ENCODE measurements around the gene SOD3. TPM values are rescaled to one million over a fixed set of nuclear protein-coding genes. Genes with fewer than 3 reads are reported as not detected.

Gene SOD3
- total and polyA plus RNA-seq, 7 experiments from 2014 or later: not detected

DNA sequence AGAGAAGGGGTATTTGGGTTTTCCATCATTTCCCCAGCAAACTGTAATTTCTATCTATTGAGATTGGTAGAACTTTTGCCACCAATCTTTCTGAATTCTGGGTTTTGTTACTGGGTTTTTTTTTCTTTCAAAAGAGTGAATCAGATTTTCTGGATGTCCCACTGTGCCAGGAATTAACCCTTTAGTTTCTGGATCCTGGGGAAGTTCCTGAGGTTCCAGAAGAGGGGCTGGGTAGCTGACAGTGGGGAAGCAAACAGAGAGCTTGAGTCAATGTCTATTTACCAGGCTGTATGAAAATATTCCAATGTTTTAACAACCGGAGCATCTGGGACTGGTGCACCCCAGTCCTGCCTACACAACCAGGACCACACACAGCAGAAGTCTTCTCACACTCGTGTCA lies 25.8 kb upstream of the SOD3 start:
- intact Hi-C loops (cut with micrococcal nuclease): no loop called here
- H3K27me3 Mint-ChIP-seq: peaks cover 0 to 9% (median 5%) of the 10 kb centered on the region in 5 donors
- Histone ChIP-seq H3K9me3 (ENCODE audit: control insufficient read depth in 2 of 3, low read length in 3 of 3) (no peaks in the 10 kb centered on the region), H3K27ac (ENCODE audit: low read depth, low read length) (no peak overlapping the region), H3K4me1 (ENCODE audit: control insufficient read depth in 2 of 2, insufficient read depth in 2 of 2, low read length in 2 of 2) (no peaks in the 10 kb centered on the region), H3K27me3 (ENCODE audit: control insufficient read depth in 2 of 2, insufficient read depth in 2 of 2, low read length in 2 of 2) (no peaks in the 10 kb centered on the region), H3K36me3 (ENCODE audit: control insufficient read depth in 2 of 3, insufficient read depth in 3 of 3, low read length in 3 of 3) (no peaks in the 10 kb centered on the region), H3K4me3 (ENCODE audit: low read length) (no peak overlapping the region)
- ATAC-seq (no peak), DNase-seq (no peak)
- ChIA-PET POLR2A (no interaction called here), CTCF (no interaction called here)
- no peaks in the 10 kb centered on the region for H3K36me3 Mint-ChIP-seq
- peaks cover 0 to 5% (median 0%) of the 10 kb centered on the region in 7 donors for H3K4me1 Mint-ChIP-seq
- no peak overlapping the region for H3K4me3 Mint-ChIP-seq
- H3K9me3 Mint-ChIP-seq: peaks cover 0 to 11% (median 0%) of the 10 kb centered on the region in 11 donors
- H3K27ac Mint-ChIP-seq: no peak overlapping the region

DNA sequence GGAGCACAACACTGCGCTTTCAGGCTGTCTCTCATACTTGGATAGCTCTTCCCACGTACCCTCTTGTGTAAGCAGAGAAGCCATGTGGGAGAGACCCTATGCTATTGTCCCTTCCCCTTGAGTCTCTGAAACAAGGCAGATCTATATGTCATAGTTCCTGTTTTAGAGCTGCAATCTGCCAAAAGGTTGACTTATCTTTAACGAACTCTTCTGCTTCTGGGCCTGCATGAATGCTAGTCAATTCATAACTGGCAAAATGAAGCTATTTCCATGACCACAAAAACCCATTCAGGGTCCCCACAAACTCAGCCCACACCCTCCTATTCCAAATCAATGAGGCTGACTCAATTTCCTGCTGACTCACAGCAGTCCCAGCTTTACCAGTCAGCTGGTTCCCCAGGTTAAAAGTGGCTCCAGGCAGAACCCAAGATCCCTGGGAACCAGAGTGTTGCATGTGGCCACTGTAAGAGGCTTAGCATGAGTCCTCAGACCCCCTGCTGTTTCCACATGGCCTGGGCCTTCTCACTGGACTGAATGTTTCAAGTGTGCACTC lies 25.3 kb upstream of the SOD3 start:
- Histone ChIP-seq H3K27ac (ENCODE audit: low read depth, low read length) (no peak overlapping the region), H3K27me3 (ENCODE audit: control insufficient read depth in 2 of 2, insufficient read depth in 2 of 2, low read length in 2 of 2) (no peaks in the 10 kb centered on the region), H3K4me1 (ENCODE audit: control insufficient read depth in 2 of 2, insufficient read depth in 2 of 2, low read length in 2 of 2) (no peaks in the 10 kb centered on the region), H3K36me3 (ENCODE audit: control insufficient read depth in 2 of 3, insufficient read depth in 3 of 3, low read length in 3 of 3) (no peaks in the 10 kb centered on the region), H3K4me3 (ENCODE audit: low read length) (no peak overlapping the region), H3K9me3 (ENCODE audit: control insufficient read depth in 2 of 3, low read length in 3 of 3) (no peaks in the 10 kb centered on the region)
- ChIA-PET CTCF (no interaction called here), POLR2A (no interaction called here)
- H3K27ac Mint-ChIP-seq: peak overlapping the region in 1 of 9 donors; percentile 6
- no peak overlapping the region for H3K4me3 Mint-ChIP-seq
- H3K27me3 Mint-ChIP-seq: peaks cover 0 to 11% (median 4%) of the 10 kb centered on the region in 5 donors
- H3K9me3 Mint-ChIP-seq: peaks cover 0 to 11% (median 0%) of the 10 kb centered on the region in 11 donors
- ATAC-seq (no peak), DNase-seq (no peak)
- no peaks in the 10 kb centered on the region for H3K36me3 Mint-ChIP-seq
- H3K4me1 Mint-ChIP-seq: peaks cover 0 to 5% (median 0%) of the 10 kb centered on the region in 7 donors
- intact Hi-C loops (cut with micrococcal nuclease): no loop called here

DNA sequence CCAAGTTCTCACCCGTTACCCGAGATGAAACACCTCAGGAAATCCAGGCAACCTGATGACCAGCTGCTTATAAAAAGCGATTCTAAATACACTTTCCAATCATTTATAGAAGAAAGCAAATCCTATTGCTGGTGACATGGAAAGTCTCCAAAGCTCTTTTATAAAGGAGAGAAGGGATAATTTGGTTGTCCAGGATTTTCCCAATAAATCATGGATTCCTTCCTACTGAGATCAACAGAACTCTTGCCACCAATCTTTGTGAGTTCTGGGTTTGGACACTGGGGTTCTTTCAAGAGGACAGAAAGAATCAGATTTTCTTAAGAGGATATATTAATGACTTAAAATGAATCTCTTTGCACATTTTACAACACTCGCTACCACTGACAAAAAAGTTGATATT lies 24.7 kb upstream of the SOD3 start:
- no peak overlapping the region for H3K4me3 Mint-ChIP-seq
- Histone ChIP-seq H3K27ac (ENCODE audit: low read depth, low read length) (no peak overlapping the region), H3K9me3 (ENCODE audit: control insufficient read depth in 2 of 3, low read length in 3 of 3) (no peaks in the 10 kb centered on the region), H3K4me1 (ENCODE audit: control insufficient read depth in 2 of 2, insufficient read depth in 2 of 2, low read length in 2 of 2) (no peaks in the 10 kb centered on the region), H3K27me3 (ENCODE audit: control insufficient read depth in 2 of 2, insufficient read depth in 2 of 2, low read length in 2 of 2) (no peaks in the 10 kb centered on the region), H3K4me3 (ENCODE audit: low read length) (no peak overlapping the region), H3K36me3 (ENCODE audit: control insufficient read depth in 2 of 3, insufficient read depth in 3 of 3, low read length in 3 of 3) (no peaks in the 10 kb centered on the region)
- POLR2A ChIA-PET: no interaction called here
- peaks cover 0 to 11% (median 0%) of the 10 kb centered on the region in 11 donors for H3K9me3 Mint-ChIP-seq
- intact Hi-C loops (cut with micrococcal nuclease): no loop called here
- H3K36me3 Mint-ChIP-seq: no peaks in the 10 kb centered on the region
- H3K27ac Mint-ChIP-seq: no peak overlapping the region
- H3K27me3 Mint-ChIP-seq: peaks cover 0 to 17% (median 3%) of the 10 kb centered on the region in 5 donors
- peaks cover 0 to 5% (median 0%) of the 10 kb centered on the region in 7 donors for H3K4me1 Mint-ChIP-seq
- no peak for DNase-seq
- CTCF ChIA-PET: no interaction called here
- ATAC-seq: no peak

DNA sequence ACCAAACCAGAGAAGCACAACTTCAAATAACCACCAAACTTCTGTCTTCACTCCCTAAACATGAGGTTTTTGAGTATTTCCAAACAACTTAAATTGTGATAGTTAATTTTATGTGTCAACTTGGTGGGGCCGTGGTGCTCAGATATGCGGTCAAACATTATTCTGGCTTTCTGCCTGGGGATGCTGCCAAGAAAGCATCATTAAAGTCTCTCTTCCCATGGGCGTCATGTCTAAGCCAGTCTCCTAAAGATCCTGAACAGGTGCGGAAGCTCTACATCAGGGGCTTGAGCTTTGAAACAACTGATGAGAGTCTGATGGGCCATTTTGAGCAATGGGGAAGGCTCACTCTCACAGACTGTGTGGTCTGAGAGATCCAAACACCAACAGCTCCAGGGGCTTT lies 24.1 kb upstream of the SOD3 start:
- DNase-seq (no peak), ATAC-seq (no peak)
- peaks cover 0 to 5% (median 0%) of the 10 kb centered on the region in 7 donors for H3K4me1 Mint-ChIP-seq
- H3K9me3 Mint-ChIP-seq: peaks cover 0 to 11% (median 0%) of the 10 kb centered on the region in 11 donors
- intact Hi-C loops (cut with micrococcal nuclease): no loop called here
- H3K27me3 ChIP-seq (ENCODE audit: control insufficient read depth in 2 of 2, insufficient read depth in 2 of 2, low read length in 2 of 2): no peaks in the 10 kb centered on the region
- no peaks in the 10 kb centered on the region for H3K36me3 Mint-ChIP-seq
- H3K36me3 ChIP-seq (ENCODE audit: control insufficient read depth in 2 of 3, insufficient read depth in 3 of 3, low read length in 3 of 3): no peaks in the 10 kb centered on the region
- CTCF ChIA-PET: no interaction called here
- H3K4me3 Mint-ChIP-seq: no peak overlapping the region
- no peak overlapping the region for H3K27ac Mint-ChIP-seq
- POLR2A ChIA-PET: no interaction called here
- no peaks in the 10 kb centered on the region for H3K4me1 ChIP-seq (ENCODE audit: control insufficient read depth in 2 of 2, insufficient read depth in 2 of 2, low read length in 2 of 2)
- no peak overlapping the region for H3K4me3 ChIP-seq (ENCODE audit: low read length)
- no peak overlapping the region for H3K27ac ChIP-seq (ENCODE audit: low read depth, low read length)
- no peaks in the 10 kb centered on the region for H3K9me3 ChIP-seq (ENCODE audit: control insufficient read depth in 2 of 3, low read length in 3 of 3)
- peaks cover 0 to 20% (median 5%) of the 10 kb centered on the region in 5 donors for H3K27me3 Mint-ChIP-seq

DNA sequence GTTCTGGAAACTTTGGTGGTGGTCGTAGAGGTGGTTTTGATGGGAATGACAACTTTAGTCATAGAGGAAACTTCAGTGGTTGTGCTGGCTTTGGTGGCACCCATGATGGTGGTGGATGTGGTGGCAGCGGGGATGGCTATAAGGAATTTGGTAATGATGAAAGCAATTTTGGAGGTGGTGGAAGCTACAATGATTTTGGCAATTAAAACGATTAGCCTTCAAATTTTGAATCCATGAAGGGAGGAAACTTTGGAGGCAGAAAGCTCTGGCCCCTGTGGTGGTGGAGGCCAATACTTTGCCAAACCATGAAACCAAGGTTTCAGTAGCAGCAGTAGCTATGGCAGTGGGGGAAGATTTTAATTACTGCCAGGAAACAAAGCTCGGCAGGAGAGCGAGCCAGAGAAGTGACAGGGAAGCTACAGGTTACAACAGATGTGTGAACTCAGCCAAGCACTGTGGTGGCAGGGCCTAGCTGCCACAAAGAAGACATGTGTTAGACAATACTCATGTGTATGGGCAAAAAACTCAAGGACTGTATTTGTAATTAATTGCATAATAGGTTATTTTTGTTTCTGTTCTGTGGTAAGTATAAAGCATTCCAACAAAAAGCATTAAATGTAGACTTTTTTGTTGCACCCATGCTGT lies 23.2 kb upstream of the SOD3 start:
- ChIA-PET CTCF (no interaction called here), POLR2A (no interaction called here)
- H3K36me3 ChIP-seq (ENCODE audit: control insufficient read depth in 2 of 3, insufficient read depth in 3 of 3, low read length in 3 of 3): no peaks in the 10 kb centered on the region
- ATAC-seq (no peak), DNase-seq (no peak)
- Mint-ChIP-seq H3K4me3 (no peak overlapping the region), H3K4me1 (peaks cover 0 to 5% (median 0%) of the 10 kb centered on the region in 7 donors), H3K27ac (no peak overlapping the region), H3K9me3 (peaks cover 0 to 11% (median 0%) of the 10 kb centered on the region in 11 donors), H3K27me3 (peaks cover 0 to 20% (median 4%) of the 10 kb centered on the region in 5 donors), H3K36me3 (no peaks in the 10 kb centered on the region)
- H3K27ac ChIP-seq (ENCODE audit: low read depth, low read length): no peak overlapping the region
- no peaks in the 10 kb centered on the region for H3K9me3 ChIP-seq (ENCODE audit: control insufficient read depth in 2 of 3, low read length in 3 of 3)
- H3K4me3 ChIP-seq (ENCODE audit: low read length): no peak overlapping the region
- H3K4me1 ChIP-seq (ENCODE audit: control insufficient read depth in 2 of 2, insufficient read depth in 2 of 2, low read length in 2 of 2): no peaks in the 10 kb centered on the region
- H3K27me3 ChIP-seq (ENCODE audit: control insufficient read depth in 2 of 2, insufficient read depth in 2 of 2, low read length in 2 of 2): no peaks in the 10 kb centered on the region
- intact Hi-C loops (cut with micrococcal nuclease): no loop called here

DNA sequence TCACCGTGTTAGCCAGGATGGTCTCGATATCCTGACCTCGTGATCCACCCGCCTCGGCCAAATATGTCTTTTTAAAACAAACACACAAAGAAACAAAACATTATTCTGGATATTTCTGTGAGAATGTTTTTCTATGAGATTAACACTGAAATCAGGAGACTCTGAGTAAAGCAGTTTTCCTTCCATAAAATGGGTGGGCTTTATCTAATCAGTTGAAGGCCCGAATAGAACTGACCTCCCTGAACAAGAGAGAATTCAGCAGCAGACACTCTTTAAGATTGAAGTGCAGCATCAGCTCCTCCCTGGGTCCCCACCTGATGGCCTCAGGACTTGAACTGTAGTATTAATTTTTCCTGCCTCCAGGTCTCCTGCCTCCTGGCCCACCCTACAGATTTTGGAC lies 22.4 kb upstream of the SOD3 start:
- Histone ChIP-seq H3K36me3 (ENCODE audit: control insufficient read depth in 2 of 3, insufficient read depth in 3 of 3, low read length in 3 of 3) (no peaks in the 10 kb centered on the region), H3K4me1 (ENCODE audit: control insufficient read depth in 2 of 2, insufficient read depth in 2 of 2, low read length in 2 of 2) (no peaks in the 10 kb centered on the region), H3K4me3 (ENCODE audit: low read length) (no peak overlapping the region), H3K27ac (ENCODE audit: low read depth, low read length) (no peak overlapping the region), H3K27me3 (ENCODE audit: control insufficient read depth in 2 of 2, insufficient read depth in 2 of 2, low read length in 2 of 2) (no peaks in the 10 kb centered on the region), H3K9me3 (ENCODE audit: control insufficient read depth in 2 of 3, low read length in 3 of 3) (no peaks in the 10 kb centered on the region)
- CTCF ChIA-PET: no interaction called here
- Mint-ChIP-seq H3K36me3 (no peaks in the 10 kb centered on the region), H3K9me3 (peaks cover 0 to 8% (median 0%) of the 10 kb centered on the region in 11 donors), H3K4me1 (peaks cover 0 to 5% (median 0%) of the 10 kb centered on the region in 7 donors), H3K4me3 (no peak overlapping the region), H3K27me3 (peaks cover 0 to 20% (median 5%) of the 10 kb centered on the region in 5 donors), H3K27ac (no peak overlapping the region)
- POLR2A ChIA-PET: no interaction called here
- intact Hi-C loops (cut with micrococcal nuclease): no loop called here
- ATAC-seq (no peak), DNase-seq (no peak)

DNA sequence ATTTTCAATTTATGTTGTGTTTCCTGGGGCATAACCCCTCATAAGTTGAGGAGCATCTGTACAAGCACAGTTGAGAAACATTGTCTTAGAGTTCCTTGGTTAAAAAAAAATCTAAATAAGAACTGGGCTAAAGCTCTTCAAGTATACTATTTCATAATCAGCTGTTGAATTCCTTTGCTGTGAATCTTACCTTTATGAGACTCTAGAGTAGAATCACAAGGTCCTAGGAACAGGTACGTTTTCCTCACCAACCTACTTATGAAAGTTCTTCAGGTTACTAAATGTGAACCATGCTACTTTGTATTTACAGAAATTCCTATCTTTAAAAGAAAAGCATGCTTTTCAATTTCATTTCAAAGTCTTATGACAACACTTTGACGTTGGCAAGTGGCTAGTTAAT lies 20.9 kb upstream of the SOD3 start:
- Mint-ChIP-seq H3K36me3 (no peaks in the 10 kb centered on the region), H3K9me3 (peaks cover 0 to 7% (median 0%) of the 10 kb centered on the region in 11 donors), H3K4me3 (no peak overlapping the region), H3K4me1 (peaks cover 0 to 5% (median 0%) of the 10 kb centered on the region in 7 donors), H3K27me3 (peaks cover 0 to 21% (median 5%) of the 10 kb centered on the region in 5 donors), H3K27ac (no peak overlapping the region)
- H3K4me1 ChIP-seq (ENCODE audit: control insufficient read depth in 2 of 2, insufficient read depth in 2 of 2, low read length in 2 of 2): no peaks in the 10 kb centered on the region
- ChIA-PET CTCF (no interaction called here), POLR2A (no interaction called here)
- no peak overlapping the region for H3K4me3 ChIP-seq (ENCODE audit: low read length)
- DNase-seq (no peak), ATAC-seq (no peak)
- H3K9me3 ChIP-seq (ENCODE audit: control insufficient read depth in 2 of 3, low read length in 3 of 3): no peaks in the 10 kb centered on the region
- H3K27me3 ChIP-seq (ENCODE audit: control insufficient read depth in 2 of 2, insufficient read depth in 2 of 2, low read length in 2 of 2): no peaks in the 10 kb centered on the region
- H3K27ac ChIP-seq (ENCODE audit: low read depth, low read length): no peak overlapping the region
- H3K36me3 ChIP-seq (ENCODE audit: control insufficient read depth in 2 of 3, insufficient read depth in 3 of 3, low read length in 3 of 3): no peaks in the 10 kb centered on the region
- intact Hi-C loops (cut with micrococcal nuclease): no loop called here

Data from naive thymus-derived CD4-positive, alpha-beta T cell (primary cell).